ENCODE measurements around the gene DCST1.

- TF ChIP-seq MYC (IDR thresholded peaks at IDR 0.05; ENCODE audit: low read depth, low read length) (no peak), EZH2 (IDR thresholded peaks at IDR 0.05; ENCODE audit: borderline replicate concordance, low read depth, low read length, severe bottlenecking) (no peak), MAX (IDR thresholded peaks at IDR 0.05; ENCODE audit: insufficient read depth, insufficient read length) (no peak)
- TF ChIP-seq, protein P1, sequence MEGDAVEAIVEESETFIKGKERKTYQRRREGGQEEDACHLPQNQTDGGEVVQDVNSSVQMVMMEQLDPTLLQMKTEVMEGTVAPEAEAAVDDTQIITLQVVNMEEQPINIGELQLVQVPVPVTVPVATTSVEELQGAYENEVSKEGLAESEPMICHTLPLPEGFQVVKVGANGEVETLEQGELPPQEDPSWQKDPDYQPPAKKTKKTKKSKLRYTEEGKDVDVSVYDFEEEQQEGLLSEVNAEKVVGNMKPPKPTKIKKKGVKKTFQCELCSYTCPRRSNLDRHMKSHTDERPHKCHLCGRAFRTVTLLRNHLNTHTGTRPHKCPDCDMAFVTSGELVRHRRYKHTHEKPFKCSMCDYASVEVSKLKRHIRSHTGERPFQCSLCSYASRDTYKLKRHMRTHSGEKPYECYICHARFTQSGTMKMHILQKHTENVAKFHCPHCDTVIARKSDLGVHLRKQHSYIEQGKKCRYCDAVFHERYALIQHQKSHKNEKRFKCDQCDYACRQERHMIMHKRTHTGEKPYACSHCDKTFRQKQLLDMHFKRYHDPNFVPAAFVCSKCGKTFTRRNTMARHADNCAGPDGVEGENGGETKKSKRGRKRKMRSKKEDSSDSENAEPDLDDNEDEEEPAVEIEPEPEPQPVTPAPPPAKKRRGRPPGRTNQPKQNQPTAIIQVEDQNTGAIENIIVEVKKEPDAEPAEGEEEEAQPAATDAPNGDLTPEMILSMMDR (IDR thresholded peaks at IDR 0.05; ENCODE audit: extremely low read depth in 1 of 2, insufficient read depth in 1 of 2, low read depth in 1 of 2, low read length in 2 of 2) = no peak
These were observed 23.5 kb downstream of the DCST1 start for GRCh38 chr1:155057104-155057503.
